Right atrium auricular region (tissue), 2 donors: ENCODE results near the gene WNT16. TPM values are rescaled to one million over a fixed set of nuclear protein-coding genes. Genes with fewer than 3 reads are reported as not detected.

Experiments
- DNase-seq: peaks from one replicate; pipeline ENCODE4 v3.0.0-alpha.2; 2019; ENCODE audit warnings: low spot score
- H3K27ac ChIP-seq, 2 donors: fragments of 200-600 bp; sonication (generic); 1 replicate in 1 of 2; 2 replicates in 1 of 2; pipeline ENCODE4 v1.5.1; 2016 to 2019
- H3K27me3 ChIP-seq, 2 donors: fragments of 200-600 bp; sonication (generic); one replicate each; pipeline versions ENCODE4 v1.5.1 to v1.6.0; 2017 to 2019
- H3K36me3 ChIP-seq: fragments of 200-600 bp; sonication (generic); one replicate; pipeline ENCODE4 v1.5.1; 2016
- H3K4me1 ChIP-seq, 2 donors: fragments of 200-600 bp; sonication (generic); one replicate each; pipeline versions ENCODE4 v1.5.1 to v1.6.0; 2017 to 2019
- H3K4me3 ChIP-seq, 2 donors: fragments of 200-600 bp; sonication (generic); 1 replicate in 1 of 2; 2 replicates in 1 of 2; pipeline ENCODE4 v1.5.1; 2017 to 2019; ENCODE audit warnings: mild to moderate bottlenecking in 1 of 2, moderate library complexity in 1 of 2
- H3K9me3 ChIP-seq, 2 donors: fragments of 200-600 bp; sonication (generic); one replicate each; pipeline ENCODE4 v1.5.1; 2019
- CTCF ChIP-seq, 2 donors: fragments of 200-600 bp; sonication (generic); IDR thresholded peaks; one replicate each; pipeline ENCODE4 v1.5.1; 2019; ENCODE audit warnings: antibody characterized with exemption in 2 of 2
- total RNA-seq, 2 donors: library from RNA; depleted of rRNA; stranded (reverse); fragments of >200 nt; gene quantifications; one replicate each; pipeline ENCODE4 v1.1.0, GENCODE V29; 2016

The WNT16 gene
- total RNA-seq, 2 donors from 2014 or later: 0.12 TPM; not detected in 1

DNA sequence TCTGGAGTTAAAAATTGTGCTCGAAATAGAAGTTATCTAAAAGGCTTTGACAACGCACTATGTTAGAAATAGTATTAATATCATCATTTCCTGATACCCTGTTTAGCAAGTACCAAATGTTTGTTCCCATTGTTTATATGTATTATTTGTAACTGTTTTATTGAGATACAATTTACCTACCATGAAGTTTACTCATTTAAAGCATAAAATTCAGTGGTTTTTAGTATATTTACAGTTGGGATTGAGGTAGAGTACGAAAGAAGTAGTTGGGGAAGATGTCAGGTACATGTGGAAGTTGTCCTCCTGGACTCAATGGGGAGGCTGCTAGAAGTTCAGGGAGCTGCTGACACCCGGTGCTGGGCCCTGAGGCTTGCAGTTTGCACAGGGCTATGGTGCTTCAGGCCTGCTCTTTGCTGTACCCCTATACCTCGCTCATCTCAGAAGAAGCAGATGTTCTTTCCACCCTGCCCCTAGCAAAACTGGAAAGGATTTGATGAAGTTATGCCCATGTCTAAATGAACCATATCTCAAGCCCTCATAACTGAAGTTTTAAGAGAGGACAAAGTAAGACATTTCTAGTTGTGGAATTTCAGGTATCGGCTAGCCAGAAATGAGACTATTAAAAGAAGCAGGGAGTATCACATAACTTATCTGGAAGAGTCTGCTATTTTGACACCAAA is 25.2 kb upstream of the WNT16 start:
- no peaks in the 10 kb centered on the region for H3K27me3 ChIP-seq
- no peaks in the 10 kb centered on the region for H3K36me3 ChIP-seq
- H3K27ac ChIP-seq: no peak overlapping the region
- H3K9me3 ChIP-seq: no peaks in the 10 kb centered on the region
- DNase-seq: no peak
- no peak for TF ChIP-seq CTCF (IDR thresholded peaks at IDR 0.05)
- H3K4me3 ChIP-seq: no peak overlapping the region
- no peaks in the 10 kb centered on the region for H3K4me1 ChIP-seq

DNA sequence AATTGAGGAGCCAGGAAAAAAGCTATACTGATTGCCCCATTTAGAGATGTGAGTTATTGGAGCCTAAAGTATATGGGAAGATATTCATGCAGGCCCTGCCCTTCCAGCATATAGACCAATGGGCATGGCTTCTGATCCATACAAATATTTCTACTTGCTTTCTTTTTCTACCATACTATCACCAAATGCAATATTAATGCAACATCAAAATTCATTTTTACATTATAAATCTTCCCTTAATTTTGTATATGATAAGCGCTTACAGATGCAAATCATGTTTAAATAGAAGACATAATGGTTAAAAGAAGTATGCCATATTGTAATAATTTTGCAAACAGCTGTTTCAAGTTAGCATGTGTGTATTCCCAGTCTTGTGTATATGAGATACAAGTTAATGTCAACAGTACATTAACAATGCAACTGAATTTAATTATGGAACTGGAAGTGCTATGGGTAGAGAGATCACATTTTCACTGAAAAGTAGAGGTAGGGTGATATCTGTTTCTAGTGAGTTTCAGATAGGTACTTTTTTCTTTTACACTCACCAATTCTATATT is 24.6 kb upstream of the WNT16 start:
- H3K27me3 ChIP-seq: no peaks in the 10 kb centered on the region
- TF ChIP-seq CTCF (IDR thresholded peaks at IDR 0.05): no peak

GRCh38 chr7:121305109-121305508 is 23.7 kb upstream of the WNT16 start:
- no peaks in the 10 kb centered on the region for H3K27me3 ChIP-seq
- no peaks in the 10 kb centered on the region for H3K4me1 ChIP-seq
- no peak for DNase-seq
- no peak overlapping the region for H3K4me3 ChIP-seq
- H3K36me3 ChIP-seq: no peaks in the 10 kb centered on the region
- no peaks in the 10 kb centered on the region for H3K9me3 ChIP-seq
- no peak for TF ChIP-seq CTCF (IDR thresholded peaks at IDR 0.05)
- no peak overlapping the region for H3K27ac ChIP-seq

More for the DNA sequence above, 24.6 kb upstream of the WNT16 start:
- H3K36me3 ChIP-seq: no peaks in the 10 kb centered on the region
- H3K4me1 ChIP-seq: no peaks in the 10 kb centered on the region
- H3K27ac ChIP-seq: no peak overlapping the region
- H3K9me3 ChIP-seq: no peaks in the 10 kb centered on the region
- H3K4me3 ChIP-seq: no peak overlapping the region
- DNase-seq: no peak

- no peak for DNase-seq
- H3K4me3 ChIP-seq: no peak overlapping the region
- no peak overlapping the region for H3K27ac ChIP-seq
- TF ChIP-seq CTCF (IDR thresholded peaks at IDR 0.05): no peak
- no peaks in the 10 kb centered on the region for H3K36me3 ChIP-seq
- H3K9me3 ChIP-seq: no peaks in the 10 kb centered on the region
- H3K27me3 ChIP-seq: no peaks in the 10 kb centered on the region
- no peaks in the 10 kb centered on the region for H3K4me1 ChIP-seq
Observed at GRCh38 chr7:121306565-121306964, 22.2 kb upstream of the WNT16 start.

GRCh38 chr7:121307021-121307574 is 21.7 kb upstream of the WNT16 start:
- Histone ChIP-seq H3K9me3 (no peaks in the 10 kb centered on the region), H3K4me3 (no peak overlapping the region), H3K27ac (no peak overlapping the region), H3K27me3 (no peaks in the 10 kb centered on the region), H3K4me1 (no peaks in the 10 kb centered on the region), H3K36me3 (no peaks in the 10 kb centered on the region)
- TF ChIP-seq CTCF (IDR thresholded peaks at IDR 0.05): no peak
- DNase-seq: no peak
